ENCODE measurements around the gene HOOK2.

DNA sequence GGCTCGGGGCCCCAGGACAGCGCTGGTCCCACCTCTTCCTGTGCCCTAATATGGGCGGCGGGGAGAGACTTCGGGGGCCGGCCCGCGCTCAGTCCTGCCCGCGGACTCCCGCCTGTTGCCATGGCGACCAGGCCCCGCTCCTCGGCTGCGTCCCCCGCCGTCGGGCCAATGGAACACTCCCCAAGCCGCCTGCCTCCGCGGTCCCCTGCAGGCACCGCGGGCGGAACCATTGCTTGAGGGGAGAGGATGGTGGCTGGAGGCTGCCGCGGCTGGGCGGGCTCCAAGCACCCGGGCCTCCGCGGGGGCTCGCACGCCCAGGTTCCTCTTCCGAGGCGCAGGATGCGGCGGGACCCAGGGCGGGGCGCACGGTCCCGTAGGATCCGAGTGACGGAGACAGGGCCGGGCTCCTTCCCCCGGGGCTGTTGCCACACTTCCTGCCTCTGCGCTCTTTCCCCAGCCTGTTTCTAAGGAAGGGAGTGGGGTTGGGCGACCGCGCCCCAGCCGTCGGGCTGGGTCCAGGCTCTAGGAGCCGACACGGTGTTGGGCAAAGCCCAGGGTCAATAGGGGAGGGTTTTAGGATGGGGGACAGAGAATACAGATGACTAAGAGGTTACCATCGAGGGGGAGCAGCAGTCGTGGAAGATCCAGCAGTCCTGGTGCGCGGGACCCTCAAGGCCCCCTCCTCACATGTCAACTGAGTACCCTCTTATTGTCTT is 14.7 kb upstream of the HOOK2 start:
- TF ChIP-seq POLR2A (IDR thresholded peaks at IDR 0.05; ENCODE audit: low read length) = peak; percentile 73
- TF ChIP-seq GATA1 (IDR thresholded peaks at IDR 0.05; ENCODE audit: low read depth, low read length) = no peak
